Fibroblast of lung (primary cell): Measurements from ENCODE around the gene HBS1L.

Experiments
- CTCF ChIP-seq, 2 donors: IDR thresholded peaks in 1 of 2; conservative IDR thresholded peaks in 1 of 2; 1 replicate in 1 of 2; 2 replicates in 1 of 2; pipeline ENCODE4 v1.5.1; 2011 to 2012; ENCODE audit warnings: low read length in 2 of 2, control low read depth in 1 of 2, inconsistent platforms in 1 of 2, low read depth in 1 of 2, mild to moderate bottlenecking in 1 of 2
- EZH2 ChIP-seq: IDR thresholded peaks from 2 replicates; pipeline ENCODE4 v1.5.1; 2012; ENCODE audit warnings: low read length, control low read depth, mild to moderate bottlenecking; ENCODE audit errors: missing control alignments

- no peak for TF ChIP-seq CTCF (conservative IDR thresholded peaks at IDR 0.05 in 1 of 2, IDR thresholded peaks at IDR 0.05 in 1 of 2; ENCODE audit: low read depth in 1 of 2, low read length in 2 of 2)
- no peak for TF ChIP-seq EZH2
Observed at GRCh38 chr6:135006386-135006914, 48.2 kb downstream of the HBS1L start.
